B cell (primary cell): Measurements from ENCODE around the gene GGA3. TPM values are rescaled to one million over a fixed set of nuclear protein-coding genes. Genes with fewer than 3 reads are reported as not detected.
A peak's percentile ranks its signal among the peaks of the same experiment; 100 is the strongest.

Experiments used
- ATAC-seq: fragments of 200-7000 bp; cut with Tn5 transposase; one replicate; pipeline ENCODE4 v1.10.0; 2021; ENCODE audit warnings: low read depth, mild to moderate bottlenecking, moderate number of reproducible peaks, moderate library complexity
- CTCF ChIA-PET: fragments of 350-600 bp; sonication (Branson Sonifier 250); formaldehyde crosslinking; loops from one replicate; lab custom pipeline; 2021; ENCODE audit warnings: antibody characterized with exemption, inconsistent platforms; lab: Charles Lee
- POLR2A ChIA-PET: fragments of 350-600 bp; sonication (Branson Sonifier 250); formaldehyde crosslinking; loops from one replicate; lab custom pipeline; 2021; ENCODE audit warnings: antibody characterized with exemption; lab: Charles Lee
- DNase-seq: peaks from one replicate; pipeline ENCODE4 v3.0.0; 2013
- H2AFZ ChIP-seq: 2 replicates; pipeline ENCODE4 v1.6.1; 2012; ENCODE audit warnings: mild to moderate bottlenecking, low read depth, low read length; ENCODE audit not compliant: insufficient read depth, poor library complexity, severe bottlenecking
- H3K27ac ChIP-seq, 2 donors: 1 replicate in 1 of 2; 2 replicates in 1 of 2; pipeline ENCODE4 v1.5.1; 2012 to 2013; ENCODE audit warnings: low read length in 2 of 2, mild to moderate bottlenecking in 2 of 2, moderate library complexity in 1 of 2
- H3K27me3 ChIP-seq, 4 experiments: fragments of 200-600 bp in 1 of 4; sonication (generic) in 1 of 4; replicated peaks in 1 of 4; 1 replicate in 2 of 4; 2 replicates in 2 of 4; pipeline versions ENCODE4 v1.6.1 to v1.7.0; 2013 to 2016; ENCODE audit warnings: low read length in 3 of 4, mild to moderate bottlenecking in 2 of 4, mixed read lengths in 1 of 4, moderate library complexity in 1 of 4; ENCODE audit not compliant: insufficient read depth in 4 of 4, control insufficient read depth in 3 of 4; ENCODE audit errors: control extremely low read depth in 1 of 4
- H3K36me3 ChIP-seq, 2 experiments: replicated peaks in 1 of 2; 1 replicate in 1 of 2; 2 replicates in 1 of 2; pipeline versions ENCODE4 v1.6.1 to v1.7.1; 2013; ENCODE audit warnings: low read length in 1 of 2; ENCODE audit not compliant: insufficient read depth in 2 of 2, control insufficient read depth in 1 of 2; ENCODE audit errors: control extremely low read depth in 1 of 2, extremely low read depth in 1 of 2
- H3K4me1 ChIP-seq, 2 donors: fragments of 200-600 bp in 1 of 2; sonication (generic) in 1 of 2; 1 replicate in 1 of 2; 2 replicates in 1 of 2; pipeline versions ENCODE4 v1.5.1 to v1.6.1; 2013 to 2017; ENCODE audit warnings: low read length in 2 of 2; ENCODE audit not compliant: control insufficient read depth in 2 of 2, insufficient read depth in 2 of 2
- H3K4me2 ChIP-seq: replicated peaks from 2 replicates; pipeline ENCODE3; 2012; ENCODE audit warnings: mild to moderate bottlenecking, low read depth, low read length; ENCODE audit not compliant: poor library complexity, severe bottlenecking
- H3K4me3 ChIP-seq, 5 experiments: fragments of 200-600 bp in 1 of 5; sonication (generic) in 1 of 5; 1 replicate in 3 of 5; 2 replicates in 2 of 5; pipeline versions ENCODE4 v1.5.1 to v1.7.0; 2011 to 2016; ENCODE audit warnings: low read length in 4 of 5, mild to moderate bottlenecking in 4 of 5, low read depth in 2 of 5, control low read depth in 1 of 5, moderate library complexity in 1 of 5; ENCODE audit not compliant: insufficient read depth in 1 of 5; ENCODE audit errors: control extremely low read depth in 1 of 5, extremely low read depth in 1 of 5
- H3K79me2 ChIP-seq: fragments of 200-600 bp; sonication (generic); one replicate; pipeline ENCODE4 v1.6.0; 2016; ENCODE audit warnings: low read length; ENCODE audit not compliant: control insufficient read depth, insufficient read depth
- H3K9ac ChIP-seq: fragments of 200-600 bp; sonication (generic); 2 replicates; pipeline ENCODE4 v1.6.1; 2017; ENCODE audit warnings: mild to moderate bottlenecking, low read length, moderate library complexity
- H3K9me3 ChIP-seq, 3 donors: one replicate each; pipeline versions ENCODE4 v1.6.1 to v1.7.1; 2013; ENCODE audit warnings: low read length in 2 of 3; ENCODE audit not compliant: control insufficient read depth in 2 of 3, insufficient read depth in 1 of 3; ENCODE audit errors: control extremely low read depth in 1 of 3
- H4K20me1 ChIP-seq: 2 replicates; pipeline ENCODE4 v1.6.0; 2012; ENCODE audit warnings: mild to moderate bottlenecking, low read length; ENCODE audit not compliant: insufficient read depth, control insufficient read depth, poor library complexity, severe bottlenecking
- H3K27ac Mint-ChIP-seq: one replicate; pipeline ENCODE4 v1.8.0; 2021; ENCODE audit warnings: mixed read lengths
- H3K27me3 Mint-ChIP-seq: one replicate; pipeline ENCODE4 v1.8.0; 2021; ENCODE audit warnings: mixed read lengths
- H3K4me1 Mint-ChIP-seq: one replicate; pipeline ENCODE4 v1.8.0; 2021; ENCODE audit warnings: mixed read lengths
- H3K4me3 Mint-ChIP-seq: one replicate; pipeline ENCODE4 v1.8.0; 2021; ENCODE audit warnings: mixed read lengths
- H3K9me3 Mint-ChIP-seq: one replicate; pipeline ENCODE4 v1.8.0; 2022; ENCODE audit warnings: mixed read lengths; ENCODE audit not compliant: insufficient read depth
- CTCF ChIP-seq: fragments of 200-600 bp; IDR thresholded peaks from one replicate; pipeline ENCODE4 v1.8.0; 2022; ENCODE audit warnings: antibody characterized with exemption, mild to moderate bottlenecking
- EZH2 ChIP-seq: IDR thresholded peaks from 2 replicates; pipeline ENCODE4 v1.6.1; 2012; ENCODE audit warnings: borderline replicate concordance, low read depth, mild to moderate bottlenecking, moderate library complexity, low read length; ENCODE audit not compliant: insufficient read depth, poor library complexity, severe bottlenecking
- WGBS: methylation state at CpG from one replicate; pipeline ENCODE4 v1.1.5; 2013; ENCODE audit warnings: missing lambda C conversion rate; ENCODE audit not compliant: insufficient coverage; 5-methylcytosine and 5-hydroxymethylcytosine counted together
- intact Hi-C: fragments of 100-400 bp; cut with micrococcal nuclease; formaldehyde crosslinking; loops from one replicate; pipeline ENCODE4 v1.10.0; 2022
- polyA plus RNA-seq: library from polyadenylated mRNA; depleted of rRNA; stranded (reverse); fragments of >200 nt; gene quantifications from 2 replicates; pipeline ENCODE4 v1.2.3, GENCODE V29; 2012
- total RNA-seq, 2 donors: library from RNA; stranded (reverse); fragments of 120-200 nt in 1 of 2; gene quantifications; 1 replicate in 1 of 2; 2 replicates in 1 of 2; pipeline versions ENCODE4 v1.2.3 to v1.2.4, GENCODE V29; 2013 to 2022

The GGA3 gene
- total and polyA plus RNA-seq, 2 donors (not counting 1 experiment from before 2014, with no cell fraction given), result 109 to 135 TPM

- POLR2A ChIA-PET, result interaction anchor here (0.5 to 4.2 kb wide), 20 partner anchors 9 to 587 kb away, joined by 3 to 40 read pairs (median 4); partner anchors contain the start of genes GGA3, GRB2, MRPS7 and NUP85
- CTCF ChIA-PET, result interaction anchor here (0.6 to 3.7 kb wide), 41 partner anchors 10 to 492 kb away, joined by 3 to 62 read pairs (median 4); partner anchors contain the start of genes FDXR, GGA3, GRB2 and LLGL2
- peak within 1 kb of the TSS; percentile 89 for H3K27ac Mint-ChIP-seq
- peak within 1 kb of the TSS; percentile 88 for H3K4me3 Mint-ChIP-seq
- DNase-seq, result no peak
- TF ChIP-seq EZH2 (no peak), CTCF (no peak)
- peak within 1 kb of the TSS; percentile 84 to 90 for H3K27ac ChIP-seq
- peaks cover 0 to 24% of the 10 kb centered on the region in 2 experiments for H3K36me3 ChIP-seq
- H3K4me1 Mint-ChIP-seq, result peaks cover 23% of the 10 kb centered on the region
- H3K27me3 ChIP-seq, result no peaks in the 10 kb centered on the region
- no peaks in the 10 kb centered on the region for H3K9me3 ChIP-seq
- H3K4me3 ChIP-seq, result peak within 1 kb of the TSS; percentile 27 to 98 (median 94)
- no peaks in the 10 kb centered on the region for H3K9me3 Mint-ChIP-seq
- intact Hi-C loops, result loop anchor here (1.0 to 2.0 kb wide), 8 partner anchors 10 to 310 kb away; partner anchors contain the start of genes GGA3, GRB2, MRPS7 and NUP85
- H2AFZ ChIP-seq, result peak within 1 kb of the TSS; percentile 93
- H3K27me3 Mint-ChIP-seq, result no peaks in the 10 kb centered on the region
- H3K9ac ChIP-seq, result peak within 1 kb of the TSS; percentile 88
- no peak for ATAC-seq
- H3K4me1 ChIP-seq, result peaks cover 17 to 28% of the 10 kb centered on the region in 2 donors
- peak within 1 kb of the TSS; percentile 95 for H3K4me2 ChIP-seq
- H3K79me2 ChIP-seq, result peaks cover 23% of the 10 kb centered on the region
- H4K20me1 ChIP-seq, result no peaks in the 10 kb centered on the region
- WGBS, result under 1% methylated on average over 39 of the region's 39 CpGs
These were observed 9.5 kb upstream of the GGA3 start, which contains the start of gene MIF4GD for GRCh38 chr17:75270966-75271232. Gene MIF4GD (minus strand): TSS chr17:75271231. CDS start chr17:75270195, 1,036 bp downstream.

GRCh38 chr17:75270218-75270965 is 9.0 kb upstream of the GGA3 start:
- Mint-ChIP-seq H3K27ac (peak overlapping the region; percentile 89), H3K9me3 (no peaks in the 10 kb centered on the region), H3K4me3 (peak overlapping the region; percentile 85), H3K27me3 (no peaks in the 10 kb centered on the region), H3K4me1 (peaks cover 23% of the 10 kb centered on the region)
- Histone ChIP-seq H2AFZ (peak overlapping the region; percentile 89), H4K20me1 (no peaks in the 10 kb centered on the region), H3K36me3 (peaks cover 0 to 29% of the 10 kb centered on the region in 2 experiments), H3K9me3 (no peaks in the 10 kb centered on the region), H3K27ac (peak overlapping the region; percentile 84 to 90), H3K4me3 (peak overlapping the region; percentile 27 to 98 (median 94)), H3K4me2 (peak overlapping the region; percentile 95), H3K79me2 (peaks cover 24% of the 10 kb centered on the region), H3K27me3 (no peaks in the 10 kb centered on the region), H3K9ac (peak overlapping the region; percentile 86), H3K4me1 (peaks cover 17 to 28% of the 10 kb centered on the region in 2 donors)
- CTCF ChIA-PET, result interaction anchor here (0.6 to 3.7 kb wide), 43 partner anchors 9 to 493 kb away, joined by 3 to 62 read pairs (median 4); partner anchors contain the start of genes FDXR, GGA3, GRB2 and LLGL2
- intact Hi-C loops, result loop anchor here (2.0 kb wide), 1 partner anchor 28 kb away; no protein-coding TSS in a partner anchor
- DNase-seq, result no peak
- no peak for TF ChIP-seq EZH2
- no peak for TF ChIP-seq CTCF
- 2% methylated on average over 47 of the region's 47 CpGs for WGBS
- ATAC-seq, result peak; percentile 41
- POLR2A ChIA-PET, result interaction anchor here (0.5 to 4.2 kb wide), 17 partner anchors 9 to 397 kb away, joined by 3 to 40 read pairs (median 3); partner anchors contain the start of genes GGA3, GRB2, MRPS7 and NUP85
